Stimulated activated naive CD8-positive, alpha-beta T cell treated with anti-CD3 and anti-CD28 coated beads, Interleukin-15, amount 100 ng/mL, for 72 hours (primary cell): ENCODE measurements around the gene IL1RAPL1.
"Not testable (repeated sequence)": the region's sequence is repeated elsewhere in the genome, so short reads cannot be mapped to it uniquely, and the experiment has no call there.

Experiments used
- ATAC-seq: fragments of 150-1000 bp; cut with Tn5 transposase; 2 replicates; pipeline ENCODE4 v1.10.0; 2021; ENCODE audit warnings: mild to moderate bottlenecking, moderate library complexity
- DNase-seq, 2 donors: peaks; one replicate each; pipeline ENCODE4 v3.0.0; 2021 to 2022
- H3K27ac Mint-ChIP-seq, 2 donors: one replicate each; pipeline ENCODE4 v1.8.0; 2022; ENCODE audit warnings: mild to moderate bottlenecking in 2 of 2, mixed read lengths in 2 of 2, moderate library complexity in 2 of 2
- H3K27me3 Mint-ChIP-seq: one replicate; pipeline ENCODE4 v1.8.0; 2022; ENCODE audit warnings: mixed read lengths
- H3K4me1 Mint-ChIP-seq: one replicate; pipeline ENCODE4 v1.8.0; 2022; ENCODE audit warnings: mild to moderate bottlenecking, mixed read lengths
- H3K4me3 Mint-ChIP-seq, 2 donors: one replicate each; pipeline ENCODE4 v1.8.0; 2022; ENCODE audit warnings: mild to moderate bottlenecking in 2 of 2, mixed read lengths in 2 of 2, moderate library complexity in 1 of 2
- H3K9me3 Mint-ChIP-seq, 2 donors: one replicate each; pipeline ENCODE4 v1.8.0; 2022; ENCODE audit warnings: mixed read lengths in 2 of 2

IL1RAPL1 gene

DNA sequence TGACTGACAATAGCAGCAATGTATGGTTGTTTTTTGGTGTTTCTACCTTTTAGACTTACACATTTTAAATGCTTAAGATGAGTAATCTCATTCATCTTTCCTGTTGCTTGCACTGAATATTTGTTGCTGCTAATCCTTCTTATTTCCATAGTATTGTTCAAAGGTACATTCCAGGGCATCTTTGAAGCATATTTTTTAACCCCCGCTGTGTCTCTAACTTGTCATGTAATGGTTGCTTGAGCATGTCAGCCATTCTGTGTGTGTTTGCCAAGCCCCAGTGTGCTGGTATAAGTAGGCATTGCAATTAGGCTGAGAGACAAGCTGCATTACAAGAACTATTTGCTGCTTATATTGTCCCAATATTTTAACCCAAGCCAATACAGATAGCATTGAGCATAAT, 87.9 kb downstream of the IL1RAPL1 start:
- Mint-ChIP-seq H3K4me1 (no peaks in the 10 kb centered on the region), H3K9me3 (no peaks in the 10 kb centered on the region), H3K4me3 (no peak overlapping the region), H3K27ac (no peak overlapping the region), H3K27me3 (no peaks in the 10 kb centered on the region)
- DNase-seq (no peak), ATAC-seq (no peak)

DNA sequence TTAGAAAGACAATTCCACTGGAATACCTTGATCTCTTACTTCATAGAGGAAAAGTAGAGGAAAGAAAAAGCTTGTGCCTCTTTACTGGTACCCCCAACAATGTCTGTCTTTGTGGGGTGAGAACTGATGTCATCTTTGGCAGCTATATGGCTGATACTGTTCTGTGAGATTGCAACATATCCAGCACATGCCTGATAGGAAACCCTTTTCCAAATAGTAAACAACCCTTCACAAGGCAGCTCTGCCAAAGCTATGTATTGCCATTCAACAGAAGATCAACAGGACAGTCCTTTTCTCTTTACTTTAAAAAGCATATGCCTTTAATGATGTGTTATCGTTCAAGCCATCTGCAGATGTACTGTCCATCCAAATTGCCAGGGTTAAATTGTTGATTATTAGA, 105.9 kb downstream of the IL1RAPL1 start:
- no peak for DNase-seq
- H3K4me3 Mint-ChIP-seq = no peak overlapping the region
- no peak for ATAC-seq
- H3K27ac Mint-ChIP-seq = no peak overlapping the region
- H3K9me3 Mint-ChIP-seq = no peaks in the 10 kb centered on the region
- no peaks in the 10 kb centered on the region for H3K4me1 Mint-ChIP-seq
- no peaks in the 10 kb centered on the region for H3K27me3 Mint-ChIP-seq

DNA sequence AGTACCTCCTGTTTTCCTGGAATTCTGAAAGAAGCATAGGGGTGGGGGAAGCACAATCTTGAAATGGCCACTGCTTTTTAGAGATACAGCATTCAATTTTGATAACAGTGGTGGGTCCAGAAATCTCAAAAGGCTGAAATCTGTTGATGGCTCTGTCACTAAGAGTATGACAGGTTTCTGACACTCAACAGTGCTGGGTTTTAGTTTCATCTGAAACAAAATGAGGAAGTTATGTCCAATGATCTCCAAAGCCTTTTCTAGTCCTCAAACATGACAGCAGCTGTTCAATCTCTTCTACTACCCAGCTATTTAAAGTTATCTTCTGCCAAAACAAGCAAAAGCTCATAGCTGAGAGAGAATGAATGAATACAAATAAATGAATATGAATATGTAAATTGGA, 110.5 kb downstream of the IL1RAPL1 start:
- Mint-ChIP-seq H3K27ac (no peak overlapping the region), H3K4me1 (no peaks in the 10 kb centered on the region), H3K4me3 (no peak overlapping the region), H3K27me3 (no peaks in the 10 kb centered on the region), H3K9me3 (no peaks in the 10 kb centered on the region)
- ATAC-seq = no peak
- no peak for DNase-seq

DNA sequence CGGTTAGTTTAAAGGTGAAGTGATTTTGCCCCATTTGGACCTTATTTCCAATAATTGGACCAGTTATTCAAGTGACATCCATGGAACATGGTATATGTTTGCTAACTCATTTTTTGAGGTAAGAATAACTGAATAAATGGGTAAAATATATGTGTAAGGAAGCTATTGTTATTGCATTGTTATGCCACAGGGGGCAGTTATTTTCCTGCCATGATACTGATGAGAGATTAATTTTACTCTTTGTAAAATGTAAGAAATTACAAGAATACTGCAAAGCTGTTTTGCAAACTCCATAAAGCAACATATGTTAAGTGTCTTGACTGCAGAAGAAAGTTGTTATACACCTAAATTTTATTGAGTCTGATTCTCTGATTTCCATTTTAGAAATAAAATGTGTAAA, 114.0 kb downstream of the IL1RAPL1 start:
- H3K4me1 Mint-ChIP-seq = no peaks in the 10 kb centered on the region

DNA sequence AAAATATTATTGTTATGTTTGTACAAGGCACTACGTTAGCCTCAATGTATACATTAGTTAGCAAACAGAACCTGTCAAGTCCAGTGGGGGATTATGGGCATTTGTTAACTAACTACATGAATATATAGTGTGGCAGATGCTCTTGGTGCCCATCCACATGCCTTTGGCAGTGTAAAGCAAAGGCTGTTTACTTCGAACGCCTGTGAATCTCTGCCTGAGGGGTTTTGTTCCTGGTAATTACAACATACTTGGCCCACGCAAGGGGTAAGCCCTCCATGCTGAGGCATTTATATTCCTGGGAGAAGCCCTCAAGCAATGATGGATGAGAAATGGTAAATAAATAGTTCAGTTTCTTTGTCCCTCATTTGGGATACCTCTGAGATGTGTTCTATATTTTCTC, 119.7 kb downstream of the IL1RAPL1 start:
- DNase-seq (no peak), ATAC-seq (no peak)
- H3K4me3 Mint-ChIP-seq = no peak overlapping the region
- H3K27me3 Mint-ChIP-seq = no peaks in the 10 kb centered on the region
- H3K9me3 Mint-ChIP-seq = no peaks in the 10 kb centered on the region
- no peak overlapping the region for H3K27ac Mint-ChIP-seq
- H3K4me1 Mint-ChIP-seq = no peaks in the 10 kb centered on the region

More for the DNA sequence above, 114.0 kb downstream of the IL1RAPL1 start:
- Mint-ChIP-seq H3K4me3 (no peak overlapping the region), H3K27ac (no peak overlapping the region), H3K9me3 (no peaks in the 10 kb centered on the region), H3K27me3 (no peaks in the 10 kb centered on the region)
- ATAC-seq (no peak), DNase-seq (no peak)

DNA sequence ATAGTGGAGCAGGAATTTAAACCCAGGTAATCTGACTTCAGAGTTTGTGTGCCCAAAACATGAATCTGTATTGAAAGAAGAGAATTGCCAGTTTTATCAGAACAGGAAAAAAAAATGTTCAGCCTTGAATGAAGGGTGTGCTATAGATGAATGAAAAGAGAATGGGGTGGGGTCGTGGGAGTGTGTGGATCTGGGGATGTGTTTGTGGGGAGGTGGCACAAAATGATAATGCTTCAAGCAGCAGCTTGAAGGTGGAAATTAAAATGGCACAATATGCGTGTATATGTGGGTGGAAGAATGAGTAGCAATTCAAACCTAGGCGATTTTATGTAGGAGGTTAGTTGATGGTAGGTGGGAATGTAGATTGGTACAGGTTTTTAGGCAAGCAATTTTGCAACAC, 122.2 kb downstream of the IL1RAPL1 start:
- Mint-ChIP-seq H3K27me3 (no peaks in the 10 kb centered on the region), H3K9me3 (no peaks in the 10 kb centered on the region), H3K4me1 (no peaks in the 10 kb centered on the region), H3K27ac (no peak overlapping the region), H3K4me3 (no peak overlapping the region)
- DNase-seq (no peak), ATAC-seq (no peak)

DNA sequence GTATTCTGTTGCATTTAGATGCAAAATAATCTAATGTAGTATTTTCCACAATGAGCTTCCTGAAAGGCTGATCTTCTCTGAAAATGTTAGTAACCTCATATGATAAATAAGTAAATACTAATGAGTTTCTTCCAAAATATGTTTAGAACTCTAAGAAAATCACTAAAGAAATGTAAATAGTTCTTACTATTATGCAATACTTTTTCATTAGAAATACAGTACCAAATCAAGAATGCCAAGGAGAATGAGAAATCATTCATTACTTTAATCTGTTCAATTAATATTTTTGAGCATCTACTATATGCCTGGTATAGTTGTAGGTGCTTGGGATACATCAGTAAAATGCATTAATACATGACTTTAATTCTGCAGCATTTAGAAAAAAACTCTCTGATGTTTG, 130.6 kb downstream of the IL1RAPL1 start:
- H3K4me1 Mint-ChIP-seq = no peaks in the 10 kb centered on the region
- no peaks in the 10 kb centered on the region for H3K27me3 Mint-ChIP-seq
- H3K27ac Mint-ChIP-seq = no peak overlapping the region
- no peak for ATAC-seq
- no peak overlapping the region for H3K4me3 Mint-ChIP-seq
- DNase-seq = no peak
- H3K9me3 Mint-ChIP-seq = peaks cover 0 to 9% of the 10 kb centered on the region in 2 donors

DNA sequence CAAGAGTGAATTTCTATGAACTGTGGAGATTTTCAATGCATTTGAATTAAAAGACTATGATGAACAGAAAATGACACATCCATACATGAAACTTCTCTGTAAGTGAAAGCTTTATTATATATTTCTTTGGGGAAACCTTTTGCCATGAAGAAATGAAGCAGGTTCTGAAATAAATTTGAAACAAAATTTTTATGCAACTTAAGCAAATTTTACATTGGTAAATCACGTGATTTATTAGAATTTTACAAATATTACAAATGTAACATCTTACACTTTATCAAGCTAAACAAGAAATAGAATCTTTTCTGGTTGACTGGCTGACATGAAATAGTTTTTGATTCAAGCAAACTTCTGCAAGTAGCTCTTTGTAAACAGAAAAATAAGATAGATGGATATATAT, 131.2 kb downstream of the IL1RAPL1 start:
- H3K4me3 Mint-ChIP-seq = no peak overlapping the region
- no peak for DNase-seq
- ATAC-seq = no peak
- H3K9me3 Mint-ChIP-seq = peaks cover 0 to 12% of the 10 kb centered on the region in 2 donors
- H3K27me3 Mint-ChIP-seq = no peaks in the 10 kb centered on the region
- H3K27ac Mint-ChIP-seq = no peak overlapping the region
- no peaks in the 10 kb centered on the region for H3K4me1 Mint-ChIP-seq

DNA sequence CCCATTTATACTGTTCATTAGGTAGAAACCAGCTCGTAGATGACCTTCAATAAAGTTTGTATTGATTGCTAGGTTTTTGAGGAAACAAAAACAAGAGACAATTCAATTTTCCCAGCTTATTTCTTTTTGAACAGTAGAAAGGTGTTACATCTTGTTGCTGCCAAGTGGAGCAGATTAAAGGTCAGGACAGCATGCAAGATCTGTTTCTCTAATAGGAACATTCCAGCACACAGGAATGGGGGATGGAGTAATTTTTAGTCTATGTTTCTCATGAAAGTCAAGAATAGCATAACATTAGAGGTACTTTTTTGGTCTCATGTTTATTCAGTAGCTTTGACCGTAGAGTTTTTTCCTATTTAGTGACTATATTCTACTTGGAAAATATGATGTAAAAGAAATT, 132.4 kb downstream of the IL1RAPL1 start:
- DNase-seq (no peak), ATAC-seq (no peak)
- no peaks in the 10 kb centered on the region for H3K27me3 Mint-ChIP-seq
- H3K27ac Mint-ChIP-seq = no peak overlapping the region
- no peak overlapping the region for H3K4me3 Mint-ChIP-seq
- peaks cover 0 to 16% of the 10 kb centered on the region in 2 donors for H3K9me3 Mint-ChIP-seq
- H3K4me1 Mint-ChIP-seq = no peaks in the 10 kb centered on the region

DNA sequence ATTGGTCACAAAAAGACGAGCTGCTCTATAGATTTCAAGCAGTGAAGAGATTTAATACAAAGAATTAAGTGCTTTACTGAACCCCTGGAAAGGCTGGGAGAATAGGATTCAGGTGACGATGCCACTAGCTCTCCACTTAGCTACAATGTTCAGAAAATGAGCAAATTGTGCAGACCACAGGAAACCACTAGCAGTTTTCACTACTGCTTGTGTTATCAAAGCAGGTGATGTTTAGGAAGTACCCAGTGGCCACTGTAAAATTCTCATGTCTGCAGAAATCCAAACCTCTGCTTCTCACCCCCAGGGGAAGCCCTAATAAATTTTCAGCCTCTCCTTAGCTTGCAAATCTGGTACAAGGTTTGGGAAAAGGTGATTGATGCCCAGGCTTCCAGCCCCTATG, 165.1 kb downstream of the IL1RAPL1 start:
- H3K27ac Mint-ChIP-seq = no peak overlapping the region
- no peak for DNase-seq
- H3K4me1 Mint-ChIP-seq = no peaks in the 10 kb centered on the region
- no peaks in the 10 kb centered on the region for H3K9me3 Mint-ChIP-seq
- H3K27me3 Mint-ChIP-seq = no peaks in the 10 kb centered on the region
- H3K4me3 Mint-ChIP-seq = no peak overlapping the region
- no peak for ATAC-seq

DNA sequence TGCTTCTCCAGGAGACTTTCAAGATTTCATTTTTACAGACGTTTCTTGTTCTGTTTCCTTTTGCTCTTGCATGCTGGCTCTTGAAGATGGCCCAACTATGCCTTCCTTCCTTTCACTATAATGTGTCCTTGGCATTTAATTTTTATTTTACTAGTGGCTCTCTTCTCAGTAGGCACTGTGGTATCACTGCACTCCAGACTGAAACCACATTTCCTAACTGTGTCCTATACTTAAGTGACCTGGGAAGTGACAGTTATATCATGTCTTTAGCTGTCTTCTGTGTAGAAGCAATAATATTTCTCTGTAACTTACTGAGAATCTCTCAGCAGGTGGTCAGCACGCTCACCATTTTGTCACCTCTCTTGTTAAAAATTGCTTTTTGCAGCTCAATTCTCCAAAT, 168.9 kb downstream of the IL1RAPL1 start:
- no peak for ATAC-seq
- H3K27ac Mint-ChIP-seq = no peak overlapping the region

DNA sequence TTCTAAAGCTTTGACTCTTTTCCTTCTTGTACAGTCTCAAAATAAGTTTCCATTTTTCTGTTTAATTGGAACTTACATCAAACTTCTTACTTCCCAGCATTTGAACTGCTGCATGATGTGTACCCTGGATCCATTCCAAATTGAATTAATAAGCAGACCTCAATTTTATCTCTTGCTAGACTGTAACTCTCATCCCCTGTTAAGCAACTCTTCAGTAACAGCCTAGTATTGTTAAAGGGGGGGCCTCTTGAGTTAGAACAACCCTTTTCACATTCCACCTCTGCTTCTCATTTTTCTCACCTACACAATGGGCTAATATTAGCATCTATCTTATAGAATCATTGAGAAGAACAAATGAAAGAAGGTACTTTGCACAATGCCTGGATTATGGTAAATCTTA, 169.4 kb downstream of the IL1RAPL1 start:
- no peak overlapping the region for H3K4me3 Mint-ChIP-seq
- no peaks in the 10 kb centered on the region for H3K27me3 Mint-ChIP-seq
- peaks cover 0 to 5% of the 10 kb centered on the region in 2 donors for H3K9me3 Mint-ChIP-seq
- no peak for DNase-seq
- ATAC-seq = no peak
- no peak overlapping the region for H3K27ac Mint-ChIP-seq
- H3K4me1 Mint-ChIP-seq = no peaks in the 10 kb centered on the region

More for the DNA sequence above, 168.9 kb downstream of the IL1RAPL1 start:
- Mint-ChIP-seq H3K4me3 (no peak overlapping the region), H3K9me3 (peaks cover 0 to 5% of the 10 kb centered on the region in 2 donors), H3K4me1 (no peaks in the 10 kb centered on the region), H3K27me3 (no peaks in the 10 kb centered on the region)
- DNase-seq = no peak

DNA sequence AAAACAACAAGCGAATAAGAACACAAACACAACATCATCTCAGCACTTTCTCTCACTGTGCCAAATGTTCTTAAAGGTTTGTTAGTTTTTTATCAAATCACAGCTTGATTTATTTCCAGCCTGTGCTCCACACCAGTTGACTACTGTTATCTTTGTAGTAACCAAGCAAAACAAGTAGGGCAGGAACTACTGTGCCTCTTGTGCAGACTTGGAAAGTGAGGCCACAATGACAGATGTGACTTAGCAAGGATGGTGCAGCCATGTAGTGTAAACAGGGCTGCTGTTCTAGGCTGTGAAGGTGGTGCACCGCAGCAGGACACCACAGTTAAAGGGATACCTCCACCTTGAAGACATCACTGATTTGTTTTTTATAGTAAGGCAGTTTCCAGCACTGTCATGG, 170.0 kb downstream of the IL1RAPL1 start:
- Mint-ChIP-seq H3K4me1 (no peaks in the 10 kb centered on the region), H3K4me3 (no peak overlapping the region), H3K27ac (no peak overlapping the region), H3K27me3 (no peaks in the 10 kb centered on the region), H3K9me3 (peaks cover 0 to 5% of the 10 kb centered on the region in 2 donors)
- DNase-seq = no peak
- no peak for ATAC-seq

DNA sequence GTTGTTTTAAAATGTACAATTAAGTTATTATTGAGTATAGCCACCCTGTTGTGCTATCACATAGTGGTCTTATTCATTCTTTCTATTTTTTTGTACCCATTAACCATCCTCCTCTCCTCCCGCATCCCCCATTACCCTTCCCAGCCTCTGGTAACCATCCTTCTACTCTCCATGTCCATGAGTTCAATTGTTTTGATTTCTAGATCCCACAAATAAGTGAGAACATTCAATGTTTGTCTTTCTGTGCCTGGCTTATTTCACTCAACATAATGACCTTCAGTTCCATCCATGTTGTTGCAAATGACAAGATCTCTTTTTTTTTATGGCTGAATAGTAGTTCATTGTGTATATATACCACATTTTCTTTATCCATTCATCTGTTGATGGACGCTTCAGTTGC, 179.3 kb downstream of the IL1RAPL1 start:
- not testable (repeated sequence) for DNase-seq, H3K4me3 Mint-ChIP-seq, ATAC-seq, H3K4me1 Mint-ChIP-seq, H3K9me3 Mint-ChIP-seq, H3K27me3 Mint-ChIP-seq
- H3K27ac Mint-ChIP-seq = peak overlapping the region in 1 of 2 donors; percentile 85

DNA sequence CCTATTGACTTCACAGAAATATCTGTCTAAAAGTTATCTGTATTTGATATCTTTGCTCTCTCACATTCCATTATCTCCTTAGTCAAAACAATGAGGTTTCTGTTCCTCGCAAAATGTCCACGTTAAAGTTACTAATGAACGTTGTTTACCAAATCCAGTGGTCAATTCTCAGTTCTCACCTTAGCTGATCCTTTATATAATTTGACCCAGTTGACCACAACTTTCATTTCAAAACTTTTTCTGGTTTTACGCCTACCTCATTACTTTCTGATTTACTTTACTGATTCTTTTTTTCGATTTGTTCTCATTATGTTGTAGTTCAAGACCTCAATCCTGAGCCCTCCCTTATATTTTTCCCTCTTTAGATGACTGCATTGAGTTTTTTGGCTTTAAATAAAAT, 186.6 kb downstream of the IL1RAPL1 start:
- no peaks in the 10 kb centered on the region for H3K9me3 Mint-ChIP-seq
- H3K4me3 Mint-ChIP-seq = no peak overlapping the region
- no peak overlapping the region for H3K27ac Mint-ChIP-seq
- ATAC-seq = no peak
- no peaks in the 10 kb centered on the region for H3K27me3 Mint-ChIP-seq
- DNase-seq = no peak
- H3K4me1 Mint-ChIP-seq = no peaks in the 10 kb centered on the region

DNA sequence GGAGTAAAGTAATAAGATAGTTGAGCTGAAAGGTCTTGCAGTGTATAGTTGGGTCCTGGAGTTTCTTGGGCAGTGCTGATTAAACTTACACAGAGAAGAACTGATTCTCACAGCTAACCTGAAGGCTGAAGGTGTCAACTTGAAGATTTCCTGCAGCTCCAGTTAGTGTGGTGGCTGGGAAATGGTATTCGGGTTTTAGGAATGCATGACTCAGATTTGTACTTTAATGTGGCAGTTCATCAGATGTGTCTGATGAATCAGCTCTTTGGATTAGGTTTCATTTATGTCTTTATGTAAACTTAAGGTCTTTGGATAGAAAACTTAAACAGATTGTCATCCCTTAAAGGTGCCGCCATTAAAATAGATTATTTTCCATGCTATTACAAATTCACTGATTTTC, 200.0 kb downstream of the IL1RAPL1 start:
- H3K9me3 Mint-ChIP-seq = no peaks in the 10 kb centered on the region
- no peak overlapping the region for H3K27ac Mint-ChIP-seq
- H3K27me3 Mint-ChIP-seq = no peaks in the 10 kb centered on the region
- DNase-seq (no peak), ATAC-seq (no peak)
- H3K4me3 Mint-ChIP-seq = no peak overlapping the region
- H3K4me1 Mint-ChIP-seq = no peaks in the 10 kb centered on the region

DNA sequence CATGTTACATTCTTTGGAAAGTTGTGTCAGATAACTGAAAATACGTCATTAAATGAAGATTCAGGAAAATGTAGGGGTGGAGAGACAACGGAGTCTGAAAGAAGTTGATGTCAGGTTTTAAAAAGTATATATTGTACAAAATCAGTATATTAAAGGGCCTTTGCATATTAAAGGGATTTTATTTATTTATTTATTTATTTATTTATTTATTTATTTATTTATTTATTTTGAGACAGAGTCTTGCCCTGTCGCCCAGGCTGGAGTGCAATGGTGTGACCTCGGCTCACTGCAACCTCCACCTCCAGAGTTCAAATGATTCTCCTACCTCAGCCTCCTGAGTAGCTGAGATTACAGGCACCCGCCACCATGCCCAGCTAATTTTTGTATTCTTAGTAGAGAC, 213.4 kb downstream of the IL1RAPL1 start:
- not testable (repeated sequence) for ATAC-seq, H3K27me3 Mint-ChIP-seq, H3K4me1 Mint-ChIP-seq, H3K4me3 Mint-ChIP-seq, DNase-seq, H3K27ac Mint-ChIP-seq
- peaks cover 4 to 22% of the 10 kb centered on the region in 2 donors for H3K9me3 Mint-ChIP-seq
